Stimulated activated CD8-positive, alpha-beta memory T cell treated with anti-CD3 and anti-CD28 coated beads, Interleukin-7, amount 100 ng/mL, for 48 hours (primary cell): Measurements from ENCODE around the gene PPFIBP1.
"Not testable (repeated sequence)": the region's sequence is repeated elsewhere in the genome, so short reads cannot be mapped to it uniquely, and the experiment has no call there.

Experiments
- DNase-seq, 2 donors: peaks; one replicate each; pipeline ENCODE4 v3.0.0-alpha.2; 2020; ENCODE audit warnings: low read depth in 1 of 2; ENCODE audit errors: extremely low read depth in 1 of 2

PPFIBP1 gene

DNA sequence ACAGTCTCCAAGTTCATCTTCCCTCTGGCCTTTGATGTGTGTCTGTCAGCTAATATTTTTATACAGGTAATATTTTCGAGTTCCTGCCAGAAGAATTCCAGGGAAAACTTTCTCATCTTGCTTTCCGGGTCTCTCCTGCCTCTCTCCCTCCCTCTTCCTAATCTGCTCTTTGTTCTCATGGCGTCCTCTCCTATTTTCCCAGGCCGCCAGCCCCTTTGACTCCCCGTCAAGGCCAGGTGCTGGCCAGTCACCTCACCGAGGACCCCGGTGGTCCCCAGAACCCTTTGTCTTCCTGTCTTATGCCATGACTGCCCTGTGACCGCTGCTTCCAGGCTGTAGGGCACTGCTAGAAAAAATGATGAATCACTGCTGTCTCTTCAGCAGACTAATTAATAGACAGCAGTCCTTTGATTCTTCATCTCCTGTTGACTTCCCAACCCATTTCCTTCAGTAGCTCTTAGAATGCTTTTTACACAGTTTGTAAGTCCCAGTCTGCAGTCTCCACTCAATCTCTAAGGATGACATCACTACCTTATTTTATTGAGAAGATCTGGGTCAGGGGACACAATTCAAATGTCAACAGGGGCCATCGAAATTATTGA lies 40.7 kb downstream of the PPFIBP1 start:
- no peak for DNase-seq

DNA sequence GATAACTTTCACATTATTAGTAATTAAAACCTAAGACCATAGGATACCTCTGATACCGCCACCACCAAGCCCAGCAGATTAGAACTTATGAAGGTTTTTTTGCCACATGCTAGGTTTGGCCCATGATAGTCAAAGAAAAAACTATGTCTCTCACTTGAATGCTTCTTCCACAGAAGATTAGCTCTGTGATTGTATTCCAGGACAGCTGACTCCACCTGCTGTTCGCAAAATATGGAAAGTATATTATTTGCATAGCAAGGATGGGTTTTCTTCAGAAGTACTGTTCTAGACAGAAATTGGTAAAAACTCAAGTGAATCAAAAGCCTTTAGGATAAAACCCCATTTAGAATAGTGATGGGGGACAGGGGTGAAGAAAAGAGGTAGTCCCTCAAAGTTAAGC lies 42.2 kb downstream of the PPFIBP1 start:
- DNase-seq, result no peak

DNA sequence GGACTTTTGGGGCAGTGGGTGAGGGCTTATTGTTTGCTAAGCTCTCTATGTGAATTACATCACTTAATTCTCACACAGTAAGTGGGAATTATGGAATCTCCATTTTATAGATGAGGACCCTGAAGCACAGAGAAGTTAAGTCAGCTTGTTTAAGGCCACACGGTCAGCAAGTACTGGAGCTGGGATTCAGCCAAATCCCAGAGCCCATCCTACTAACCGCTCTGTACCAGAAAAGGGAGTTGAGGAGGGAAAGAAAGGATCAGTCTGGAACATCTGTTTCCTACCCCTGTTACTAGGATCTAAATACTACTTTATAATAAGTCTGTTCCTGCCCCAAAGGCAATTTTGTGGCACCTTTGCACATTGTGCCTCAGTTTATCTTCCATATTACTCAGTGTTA lies 42.6 kb downstream of the PPFIBP1 start:
- no peak for DNase-seq

DNA sequence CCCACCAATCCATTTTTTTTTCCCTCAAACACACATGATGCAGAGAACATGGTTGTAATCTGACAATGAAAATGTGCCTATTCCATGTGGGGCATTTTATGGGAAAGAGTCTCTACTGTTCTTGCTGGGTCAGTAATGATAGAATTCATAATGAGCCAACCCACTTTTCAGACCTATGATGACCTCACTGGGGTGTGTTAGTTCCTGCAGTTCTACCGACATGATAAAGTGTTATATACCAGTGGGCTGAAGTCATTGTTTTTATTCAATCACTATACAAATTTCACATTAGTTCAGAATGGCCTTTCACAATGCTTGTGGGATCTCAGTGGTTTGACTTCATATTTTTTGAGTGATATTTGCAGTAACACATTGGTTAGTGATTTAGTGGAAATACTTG lies 47.5 kb downstream of the PPFIBP1 start:
- no peak for DNase-seq

DNA sequence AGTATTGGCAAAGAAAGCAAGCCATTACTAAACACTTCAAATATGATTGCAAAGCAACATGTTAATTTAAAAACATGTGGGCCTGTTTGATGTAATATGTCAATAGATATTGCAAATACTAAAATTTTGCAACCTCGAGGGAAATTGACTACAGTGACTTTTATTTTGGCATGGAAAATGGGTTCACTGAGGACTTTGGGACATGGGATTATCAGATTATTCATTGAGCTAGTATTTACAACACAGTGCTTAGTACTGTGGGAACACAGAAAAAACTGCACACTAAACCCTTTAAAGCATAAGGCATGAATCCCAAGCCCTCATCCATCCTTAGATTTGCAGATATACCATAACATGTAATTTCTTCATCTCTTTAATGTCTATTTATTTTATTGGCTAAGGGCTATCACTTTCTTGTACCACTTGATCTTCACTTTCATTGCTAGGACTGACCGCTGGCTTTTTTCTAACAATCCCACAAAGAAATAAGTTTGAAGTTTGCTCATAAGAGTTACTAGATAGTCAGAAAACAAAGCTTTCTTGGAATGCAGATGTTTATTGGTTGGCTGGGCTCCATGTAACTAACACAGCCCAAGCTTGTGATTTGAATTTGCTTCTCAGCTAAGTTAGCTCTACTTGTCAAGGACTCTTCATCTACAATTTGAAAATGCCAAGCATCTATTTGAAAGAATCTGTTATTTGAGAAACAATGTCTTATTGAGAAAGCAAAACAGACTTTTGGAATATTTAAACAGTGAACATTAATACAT lies 48.7 kb downstream of the PPFIBP1 start:
- DNase-seq, result no peak

DNA sequence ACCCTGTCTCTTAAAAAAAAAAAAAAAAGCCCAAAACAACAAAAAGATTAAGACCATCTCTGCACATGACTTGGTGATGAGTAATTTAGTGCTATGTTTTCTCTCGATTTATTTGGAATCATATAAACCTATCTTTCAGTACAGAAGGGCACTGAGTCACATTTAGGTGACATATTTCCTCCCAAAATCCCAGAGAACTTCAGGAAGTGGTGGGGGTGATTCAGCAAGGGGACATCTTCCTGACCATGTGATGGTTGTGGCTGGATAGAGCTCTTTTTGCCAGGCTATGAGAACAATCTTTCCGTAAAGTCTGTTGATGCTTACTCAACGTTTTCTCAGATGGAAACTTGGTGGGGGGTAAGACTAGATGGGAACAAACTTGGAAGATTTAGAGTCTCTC lies 50.0 kb downstream of the PPFIBP1 start:
- no peak for DNase-seq

DNA sequence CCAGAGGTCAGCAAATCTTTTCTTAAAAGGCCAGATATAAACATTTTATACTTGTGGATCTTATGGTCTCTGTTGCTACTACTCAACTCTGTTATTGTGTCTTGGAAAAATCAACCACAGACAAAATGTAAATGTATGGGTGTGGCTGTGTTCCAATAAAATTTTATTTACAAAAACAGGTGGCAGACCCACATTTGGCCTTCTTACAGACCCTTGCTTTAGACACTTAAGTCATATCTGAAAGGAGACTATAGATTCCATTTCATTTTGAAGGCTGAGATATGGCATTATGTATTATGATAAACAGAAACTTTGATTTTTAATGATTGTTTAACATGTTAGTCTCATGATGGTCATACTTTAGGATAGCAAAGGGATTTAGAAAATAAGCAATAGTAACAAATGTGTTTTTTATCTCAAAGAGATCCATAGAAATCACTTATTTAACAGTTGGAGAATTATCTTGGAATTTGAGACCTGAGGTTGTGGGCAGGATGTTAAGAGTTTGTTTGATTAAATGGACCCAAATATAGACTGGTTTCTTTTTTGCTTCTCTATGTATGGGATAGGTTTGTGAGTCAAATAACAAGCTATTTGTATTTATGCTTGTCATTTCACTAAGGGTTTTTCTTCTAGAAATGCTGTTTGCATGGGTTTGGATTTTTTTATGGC lies 51.2 kb downstream of the PPFIBP1 start:
- no peak for DNase-seq

DNA sequence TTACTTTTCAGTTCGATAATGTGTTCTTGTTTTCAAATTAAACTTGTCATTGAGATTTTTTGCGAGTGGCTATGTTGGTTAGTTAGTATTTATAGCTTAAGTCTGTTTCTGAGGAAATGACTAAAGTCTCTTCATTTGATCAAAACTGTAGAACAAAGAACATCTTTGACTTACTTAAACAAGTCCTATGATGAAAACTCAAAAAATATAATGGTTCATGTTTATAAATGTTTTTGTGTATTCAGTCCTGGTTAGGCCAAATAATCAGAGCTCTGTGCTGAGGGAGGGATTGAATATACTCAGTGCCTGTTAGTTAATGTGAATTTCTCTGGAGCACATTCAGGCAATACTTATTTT lies 51.7 kb downstream of the PPFIBP1 start:
- no peak for DNase-seq

DNA sequence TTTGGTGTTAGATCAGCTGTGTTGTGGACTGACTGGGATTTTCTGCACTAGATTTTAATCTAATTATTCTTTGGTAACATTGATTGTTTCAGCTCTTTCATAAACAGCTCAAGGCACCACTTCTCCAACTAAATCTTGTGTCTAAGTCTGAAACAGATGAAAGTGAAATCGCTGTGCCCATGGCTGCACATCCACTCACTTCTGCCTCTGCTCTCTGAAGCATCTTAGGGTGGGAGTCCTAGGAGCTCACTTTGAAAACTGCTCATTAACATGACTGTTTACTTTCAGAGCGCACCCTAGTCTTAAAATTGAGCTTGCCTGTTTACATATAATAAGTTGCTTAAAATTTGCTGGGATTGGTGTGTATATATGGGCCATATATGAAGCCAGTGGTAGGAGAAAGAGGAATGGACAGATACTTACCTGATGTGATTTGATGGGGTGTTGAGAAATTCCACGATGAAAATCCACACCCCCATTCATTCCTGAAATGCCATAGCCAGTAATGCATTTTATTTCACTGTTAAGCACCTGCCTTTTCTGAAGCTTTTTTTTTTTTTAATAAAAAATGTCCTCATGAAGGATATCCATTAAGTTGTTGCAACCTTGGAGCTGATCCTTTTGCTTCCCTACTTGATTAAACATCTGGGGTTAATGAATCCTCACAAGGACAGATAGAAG lies 52.8 kb downstream of the PPFIBP1 start:
- no peak for DNase-seq

DNA sequence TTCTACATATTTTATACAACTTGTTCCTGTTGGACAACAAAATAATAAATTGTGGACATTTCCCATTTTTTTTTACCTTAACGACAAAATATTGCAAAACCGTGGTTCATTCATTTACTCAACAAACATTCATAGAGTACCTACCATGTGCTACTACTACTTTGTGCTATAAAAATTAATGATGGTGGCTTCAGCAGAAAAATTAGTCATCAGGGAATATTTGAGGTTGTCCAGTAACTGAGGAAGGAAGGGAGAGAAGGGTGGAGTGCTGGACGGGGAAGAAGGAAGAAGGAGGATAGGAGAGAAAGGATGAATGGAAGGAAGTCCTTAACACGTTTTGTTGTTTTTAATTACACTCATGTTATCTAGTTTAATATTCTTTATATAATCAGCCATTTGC lies 53.7 kb downstream of the PPFIBP1 start:
- no peak for DNase-seq

DNA sequence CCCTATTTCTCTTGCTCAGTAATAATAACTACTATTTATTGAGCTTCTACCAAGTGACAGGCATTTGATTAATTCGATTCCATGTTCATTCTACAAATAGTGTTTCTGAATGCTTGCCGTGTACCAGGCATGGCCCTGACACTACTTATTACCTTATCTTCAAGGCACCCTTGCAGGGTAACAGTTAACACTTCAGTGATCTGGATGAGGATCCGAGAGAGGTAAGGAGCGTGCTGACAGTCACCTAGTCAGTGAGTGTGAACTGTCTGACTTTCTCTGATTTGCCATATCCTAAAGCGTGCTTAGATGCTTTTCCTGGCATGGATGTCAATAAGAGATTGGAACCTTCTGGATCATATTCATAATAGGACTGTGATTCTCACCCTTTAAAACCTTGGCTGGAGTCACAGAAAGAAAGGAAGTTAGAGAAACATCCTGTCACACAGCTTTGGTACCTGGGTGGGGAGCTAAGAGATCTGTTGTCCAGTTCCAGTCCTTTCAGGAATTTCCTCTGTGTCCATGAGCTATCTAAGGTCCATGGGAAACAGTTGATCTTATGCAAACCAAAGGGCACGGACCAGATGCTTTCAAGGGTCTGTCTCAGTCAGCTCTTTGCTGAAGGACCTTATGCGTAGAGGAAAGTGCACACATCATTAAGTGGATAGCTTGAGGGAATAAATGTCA lies 54.8 kb downstream of the PPFIBP1 start:
- DNase-seq, result no peak

DNA sequence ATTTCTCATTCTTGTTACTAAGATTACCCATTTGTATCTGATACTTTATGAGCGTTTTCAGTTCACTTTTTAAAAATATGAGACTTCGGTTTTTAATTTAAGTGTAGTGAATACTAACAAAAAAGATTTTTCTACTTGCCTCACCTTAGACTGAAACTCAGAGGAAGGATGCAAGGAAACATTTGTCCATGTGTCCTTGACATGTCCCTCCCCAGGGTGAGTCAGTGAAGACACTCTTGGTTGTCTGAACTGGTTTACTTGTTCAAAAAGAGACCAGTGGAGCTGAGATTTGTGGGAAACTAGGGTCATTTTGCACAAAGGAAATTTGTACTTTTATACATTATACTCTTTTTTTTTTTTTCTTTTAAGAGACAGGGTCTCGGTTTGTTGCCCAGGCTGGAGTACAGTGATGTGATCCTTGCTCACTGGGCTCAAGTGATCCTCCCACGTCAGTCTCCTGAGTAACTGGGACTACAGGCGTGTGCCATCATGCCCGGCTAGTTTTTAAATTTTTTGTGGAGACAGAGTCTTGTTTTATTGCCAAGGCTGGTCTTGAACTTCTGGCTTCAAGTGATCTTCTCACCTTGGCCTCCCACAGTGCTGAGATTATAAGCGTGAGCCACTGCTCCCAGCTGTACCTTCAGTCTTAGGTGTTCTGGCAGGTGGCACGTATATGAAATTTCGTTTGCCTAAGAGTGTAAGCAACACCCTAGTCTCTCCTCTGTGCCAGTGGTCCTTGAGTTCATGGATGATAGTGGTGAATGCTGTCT lies 56.7 kb downstream of the PPFIBP1 start:
- no peak for DNase-seq

DNA sequence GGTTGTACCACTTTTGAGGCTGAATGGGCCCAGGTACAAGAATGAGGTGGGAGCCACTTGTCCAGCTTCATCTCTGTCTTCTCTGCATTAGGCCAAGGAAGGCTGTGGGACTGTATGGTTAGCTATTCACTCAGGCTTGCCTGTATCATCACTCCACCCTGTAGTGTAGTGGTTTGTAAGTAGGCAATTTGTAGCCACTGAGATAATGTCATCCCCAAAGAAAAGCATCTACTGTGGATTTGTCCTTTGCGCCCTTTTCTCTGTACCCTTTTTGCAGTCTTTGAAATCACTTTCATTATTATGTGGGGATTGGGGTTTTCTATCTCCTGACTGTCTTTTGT lies 57.3 kb downstream of the PPFIBP1 start:
- DNase-seq, result not testable (repeated sequence)

DNA sequence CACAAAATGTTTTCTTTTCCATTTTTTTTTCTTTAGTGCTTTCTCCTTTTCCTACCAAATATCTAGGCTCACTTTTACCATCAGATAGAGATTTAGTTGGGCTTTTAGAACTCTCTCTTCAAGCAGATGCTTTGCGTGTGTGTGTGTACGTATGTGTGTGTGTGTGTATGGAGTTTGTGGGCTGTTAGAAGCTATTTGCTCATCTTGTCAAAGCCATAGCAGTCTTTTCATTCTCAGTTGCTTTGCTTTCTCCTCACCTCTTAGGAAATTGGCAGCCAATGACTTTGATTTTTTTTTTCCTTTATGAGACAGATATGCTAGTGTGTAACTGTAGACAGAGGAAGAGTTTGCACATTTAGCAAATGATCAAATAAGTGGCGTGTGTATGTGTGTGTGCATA lies 57.8 kb downstream of the PPFIBP1 start:
- DNase-seq, result not testable (repeated sequence)

DNA sequence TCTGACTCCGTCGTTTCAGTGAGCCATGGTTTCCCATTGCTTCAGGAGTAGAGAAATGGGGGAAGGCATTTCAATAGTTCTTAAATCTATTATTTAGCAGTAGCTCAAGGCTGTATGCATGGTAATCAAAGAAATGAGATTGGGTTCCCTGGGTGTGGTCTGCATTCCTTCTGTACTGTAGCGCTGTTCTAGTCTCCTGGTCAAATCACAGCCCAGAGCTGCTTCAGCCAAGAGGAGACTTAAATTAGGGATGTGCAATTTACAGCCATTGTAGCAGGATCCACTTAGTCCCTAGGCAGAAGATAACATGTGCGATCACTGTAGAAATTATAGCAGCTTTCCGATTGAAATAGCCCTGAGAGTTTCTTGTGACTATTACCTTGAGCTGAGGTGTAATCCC lies 58.4 kb downstream of the PPFIBP1 start:
- not testable (repeated sequence) for DNase-seq

DNA sequence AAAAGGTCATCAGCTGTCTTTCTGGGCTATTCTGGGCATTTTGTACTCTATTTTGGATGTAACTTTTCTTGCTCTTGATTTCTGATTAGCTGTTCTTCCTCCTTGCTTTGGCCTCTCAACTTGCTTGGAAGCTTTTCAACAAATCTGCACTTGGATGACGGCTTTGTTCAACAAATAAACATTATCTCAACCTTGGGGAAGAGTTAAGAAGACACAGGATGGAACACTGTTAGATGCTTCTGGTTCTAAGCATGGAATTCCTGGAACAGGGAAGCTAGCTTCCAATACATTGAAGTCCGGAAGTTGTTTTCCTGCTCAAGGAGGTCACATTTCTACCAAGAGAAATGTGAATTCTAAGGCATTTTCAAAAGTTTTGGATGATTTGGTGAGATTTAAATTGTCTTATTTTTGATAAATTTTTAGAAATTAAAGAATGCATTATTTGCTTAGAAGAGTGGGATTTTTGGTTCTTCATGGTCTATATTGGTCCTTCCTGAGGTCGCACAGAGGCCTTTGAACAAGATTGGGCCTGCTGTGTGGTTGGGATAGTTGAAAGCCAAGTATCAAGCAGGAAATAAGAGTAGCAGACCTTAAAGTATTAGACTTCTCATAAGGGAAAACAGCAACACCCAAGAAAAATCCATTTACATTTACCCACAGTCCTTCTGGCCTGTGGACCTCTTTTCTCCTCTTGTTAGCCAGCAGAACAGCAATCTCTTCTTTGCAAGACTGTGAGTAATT lies 59.2 kb downstream of the PPFIBP1 start:
- DNase-seq, result no peak

DNA sequence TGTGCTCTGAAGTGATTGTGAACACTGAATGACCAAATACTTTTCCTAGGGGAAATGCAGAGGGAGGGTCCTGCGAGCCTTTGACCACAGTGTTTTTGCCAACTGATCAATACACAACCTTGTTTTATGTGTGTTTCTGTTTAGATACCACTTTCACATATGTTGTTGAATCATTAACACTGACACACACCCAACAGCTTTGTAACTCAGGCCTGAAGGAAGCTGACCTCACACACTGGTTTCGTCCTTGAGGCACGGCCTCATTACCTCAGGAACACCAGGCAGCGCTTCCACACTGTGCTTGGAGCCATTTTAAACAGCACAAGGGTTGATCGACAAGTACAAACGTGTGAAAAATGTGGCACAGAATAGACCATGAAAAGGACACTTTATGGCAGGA lies 60.0 kb downstream of the PPFIBP1 start:
- no peak for DNase-seq

DNA sequence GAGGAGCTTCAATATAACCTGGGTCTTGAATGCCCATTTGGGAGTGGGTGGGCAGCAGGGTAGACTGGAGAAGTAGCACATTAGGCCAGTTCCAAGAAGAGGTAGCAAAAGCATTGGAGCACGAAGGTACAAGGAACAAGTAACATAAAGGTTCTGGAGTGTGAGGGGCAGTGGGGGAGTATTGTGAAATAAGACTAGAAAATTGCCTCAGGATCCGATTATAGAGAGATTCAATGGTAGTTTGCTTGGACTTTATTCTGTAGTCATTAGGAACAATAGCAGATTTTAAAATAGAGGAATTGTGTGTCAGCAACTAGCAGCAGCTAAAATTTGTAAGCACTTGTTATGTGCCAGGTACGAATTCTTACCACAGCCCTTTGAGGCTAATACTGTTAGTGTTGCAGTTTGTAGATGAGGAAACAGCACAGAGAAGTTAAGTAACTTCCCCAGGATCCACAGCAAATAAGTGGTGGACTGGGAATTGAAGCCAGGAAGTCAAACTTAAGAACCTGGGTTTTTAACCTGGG lies 61.8 kb downstream of the PPFIBP1 start:
- DNase-seq, result no peak

DNA sequence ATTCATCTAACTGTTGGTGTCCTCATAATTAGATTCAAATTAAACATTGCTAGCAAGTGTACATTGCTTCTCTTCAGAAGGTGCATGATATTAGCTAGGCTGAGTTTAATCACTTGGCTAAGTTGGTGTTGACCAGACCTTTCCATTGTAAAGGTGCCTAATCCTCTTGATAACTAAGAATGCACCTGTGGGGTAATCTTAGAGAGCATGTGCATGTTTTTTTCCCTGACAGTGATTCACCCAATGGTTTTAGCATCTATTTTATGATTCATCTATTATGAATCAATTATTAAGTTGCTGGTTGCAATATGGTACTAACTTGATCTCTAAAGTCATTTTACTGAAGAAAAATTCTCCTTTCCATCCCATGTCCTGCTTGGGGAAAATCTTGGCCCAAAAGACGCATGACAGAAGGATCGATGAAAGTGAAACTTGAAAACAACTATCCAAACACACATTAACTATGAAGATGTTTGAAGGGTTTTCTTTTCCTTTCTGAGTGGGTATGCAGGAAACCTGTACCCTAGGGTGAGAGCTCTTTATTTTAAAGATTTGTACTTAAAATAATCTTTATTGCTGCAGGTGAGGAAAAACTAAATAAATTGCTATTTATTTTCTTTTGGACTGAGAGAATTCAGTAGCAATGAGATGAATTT lies 64.2 kb downstream of the PPFIBP1 start:
- DNase-seq, result not testable (repeated sequence)
